ENCODE results near the gene KIF1A.

DNA sequence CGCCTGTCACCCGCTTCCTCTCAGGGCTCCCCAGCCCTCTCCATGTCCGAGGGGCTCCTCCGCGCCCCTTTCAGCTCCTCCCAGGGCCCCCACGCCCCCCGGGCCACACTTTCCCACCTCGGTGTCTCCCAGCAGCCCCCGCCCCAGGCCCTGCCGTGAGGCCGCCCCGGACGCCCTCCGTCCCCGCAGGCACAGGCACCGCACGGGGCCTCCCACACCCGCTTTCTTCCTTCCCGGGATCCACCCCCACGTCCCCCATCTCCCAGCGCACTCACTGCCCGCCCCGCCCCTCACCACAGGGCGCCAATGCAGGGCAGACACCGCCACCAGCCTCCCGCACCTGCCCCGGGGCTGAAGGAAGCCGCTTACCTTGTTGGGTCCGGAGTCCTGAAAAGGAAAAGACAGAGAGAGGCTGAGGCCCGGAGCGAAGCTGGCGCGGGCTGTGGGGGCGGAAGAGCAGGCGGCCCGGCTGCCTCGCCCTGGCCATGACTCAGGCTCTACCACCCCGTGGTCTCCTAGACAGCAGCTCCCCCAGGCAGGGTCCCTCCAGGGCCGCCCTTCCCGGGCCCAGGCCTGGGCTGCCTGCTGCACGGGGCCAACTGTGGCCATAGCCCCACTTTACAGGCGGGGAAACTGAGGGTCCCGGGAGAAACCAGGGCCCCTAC is 37.7 kb downstream of the KIF1A start:
- TF ChIP-seq, protein P1, sequence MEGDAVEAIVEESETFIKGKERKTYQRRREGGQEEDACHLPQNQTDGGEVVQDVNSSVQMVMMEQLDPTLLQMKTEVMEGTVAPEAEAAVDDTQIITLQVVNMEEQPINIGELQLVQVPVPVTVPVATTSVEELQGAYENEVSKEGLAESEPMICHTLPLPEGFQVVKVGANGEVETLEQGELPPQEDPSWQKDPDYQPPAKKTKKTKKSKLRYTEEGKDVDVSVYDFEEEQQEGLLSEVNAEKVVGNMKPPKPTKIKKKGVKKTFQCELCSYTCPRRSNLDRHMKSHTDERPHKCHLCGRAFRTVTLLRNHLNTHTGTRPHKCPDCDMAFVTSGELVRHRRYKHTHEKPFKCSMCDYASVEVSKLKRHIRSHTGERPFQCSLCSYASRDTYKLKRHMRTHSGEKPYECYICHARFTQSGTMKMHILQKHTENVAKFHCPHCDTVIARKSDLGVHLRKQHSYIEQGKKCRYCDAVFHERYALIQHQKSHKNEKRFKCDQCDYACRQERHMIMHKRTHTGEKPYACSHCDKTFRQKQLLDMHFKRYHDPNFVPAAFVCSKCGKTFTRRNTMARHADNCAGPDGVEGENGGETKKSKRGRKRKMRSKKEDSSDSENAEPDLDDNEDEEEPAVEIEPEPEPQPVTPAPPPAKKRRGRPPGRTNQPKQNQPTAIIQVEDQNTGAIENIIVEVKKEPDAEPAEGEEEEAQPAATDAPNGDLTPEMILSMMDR (IDR thresholded peaks at IDR 0.05; ENCODE audit: extremely low read depth in 1 of 2, insufficient read depth in 1 of 2, low read depth in 1 of 2, low read length in 2 of 2), result no peak
- no peak for TF ChIP-seq EZH2 (IDR thresholded peaks at IDR 0.05; ENCODE audit: borderline replicate concordance, low read depth, low read length, severe bottlenecking)
- TF ChIP-seq, protein P2, sequence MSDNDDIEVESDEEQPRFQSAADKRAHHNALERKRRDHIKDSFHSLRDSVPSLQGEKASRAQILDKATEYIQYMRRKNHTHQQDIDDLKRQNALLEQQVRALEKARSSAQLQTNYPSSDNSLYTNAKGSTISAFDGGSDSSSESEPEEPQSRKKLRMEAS (IDR thresholded peaks at IDR 0.05; ENCODE audit: insufficient read depth, insufficient read length), result no peak
- no peak for TF ChIP-seq GATA2 (IDR thresholded peaks at IDR 0.05; ENCODE audit: insufficient read depth, insufficient read length, low read depth, low read length)
- TF ChIP-seq POLR2AphosphoS5 (IDR thresholded peaks at IDR 0.05; ENCODE audit: insufficient read depth, low read depth, low read length), result no peak
- TF ChIP-seq POLR2A (IDR thresholded peaks at IDR 0.05; ENCODE audit: low read depth, low read length), result no peak
- no peak for TF ChIP-seq MYC (IDR thresholded peaks at IDR 0.05; ENCODE audit: low read depth, low read length)
- TF ChIP-seq JUN (IDR thresholded peaks at IDR 0.05; ENCODE audit: borderline replicate concordance, insufficient read depth, insufficient read length, low read depth), result no peak
- no peak for TF ChIP-seq FOS (IDR thresholded peaks at IDR 0.05; ENCODE audit: borderline replicate concordance, insufficient read depth, low read length)

Data from endothelial cell of umbilical vein (primary cell).